CD14-positive monocyte (primary cell): ENCODE measurements around the gene SGSH. TPM values are rescaled to one million over a fixed set of nuclear protein-coding genes. Genes with fewer than 3 reads are reported as not detected.

ENCODE experiments used
- DNase-seq, 3 donors: peaks; one replicate each; pipeline ENCODE4 v3.0.0-alpha.2; 2011 to 2022
- H2AFZ ChIP-seq: 2 replicates; pipeline ENCODE4 v1.6.0; 2012; ENCODE audit warnings: mild to moderate bottlenecking, low read depth, low read length, inconsistent platforms; ENCODE audit not compliant: insufficient read depth, poor library complexity, severe bottlenecking
- H3K27ac ChIP-seq, 2 donors: 1 replicate in 1 of 2; 2 replicates in 1 of 2; pipeline ENCODE4 v1.5.1; 2012 to 2013; ENCODE audit warnings: low read length in 2 of 2, control low read depth in 1 of 2, inconsistent platforms in 1 of 2, low read depth in 1 of 2, mild to moderate bottlenecking in 1 of 2
- H3K27me3 ChIP-seq, 2 donors: one replicate each; pipeline versions ENCODE4 v1.6.0 to v1.6.1; 2011 to 2013; ENCODE audit warnings: low read length in 2 of 2; ENCODE audit not compliant: control insufficient read depth in 2 of 2, insufficient read depth in 2 of 2
- H3K36me3 ChIP-seq, 2 donors: replicated peaks in 1 of 2; 1 replicate in 1 of 2; 2 replicates in 1 of 2; pipeline versions ENCODE4 v1.5.1 to v1.6.1; 2012 to 2013; ENCODE audit warnings: low read length in 2 of 2, control low read depth in 1 of 2, inconsistent platforms in 1 of 2, mild to moderate bottlenecking in 1 of 2; ENCODE audit not compliant: insufficient read depth in 2 of 2, control insufficient read depth in 1 of 2
- H3K4me1 ChIP-seq, 2 donors: 1 replicate in 1 of 2; 2 replicates in 1 of 2; pipeline versions ENCODE4 v1.5.1 to v1.6.1; 2012 to 2013; ENCODE audit warnings: low read length in 2 of 2, control low read depth in 1 of 2, inconsistent platforms in 1 of 2, mild to moderate bottlenecking in 1 of 2, moderate library complexity in 1 of 2; ENCODE audit not compliant: insufficient read depth in 2 of 2, control insufficient read depth in 1 of 2
- H3K4me2 ChIP-seq: replicated peaks from 2 replicates; pipeline ENCODE3; 2012; ENCODE audit warnings: low read length, moderate library complexity, mild to moderate bottlenecking; ENCODE audit not compliant: poor library complexity, severe bottlenecking; ENCODE audit errors: extremely low read depth
- H3K4me3 ChIP-seq, 3 experiments: fragments of 200-600 bp in 1 of 3; sonication (generic) in 1 of 3; replicated peaks in 1 of 3; 1 replicate in 2 of 3; 2 replicates in 1 of 3; pipeline ENCODE4 v1.5.1; 2011 to 2013; ENCODE audit warnings: low read length in 3 of 3, mild to moderate bottlenecking in 3 of 3, control low read depth in 2 of 3, low read depth in 2 of 3, inconsistent platforms in 1 of 3, moderate library complexity in 1 of 3
- H3K79me2 ChIP-seq: 2 replicates; pipeline ENCODE4 v1.6.0; 2012; ENCODE audit warnings: mild to moderate bottlenecking, control low read depth, inconsistent platforms, low read length, moderate library complexity; ENCODE audit not compliant: insufficient read depth
- H3K9ac ChIP-seq: 2 replicates; pipeline ENCODE4 v1.6.0; 2017; ENCODE audit warnings: low read length, mild to moderate bottlenecking; ENCODE audit not compliant: insufficient read depth, poor library complexity, severe bottlenecking
- H3K9me3 ChIP-seq, 2 donors: replicated peaks in 1 of 2; 1 replicate in 1 of 2; 2 replicates in 1 of 2; pipeline versions ENCODE4 v1.5.1 to v1.6.1; 2012 to 2013; ENCODE audit warnings: low read length in 2 of 2, control low read depth in 1 of 2; ENCODE audit not compliant: control insufficient read depth in 1 of 2, insufficient read depth in 1 of 2
- H4K20me1 ChIP-seq: 2 replicates; pipeline ENCODE4 v1.6.0; 2012; ENCODE audit warnings: mild to moderate bottlenecking, low read length, control low read depth, moderate library complexity; ENCODE audit not compliant: insufficient read depth
- H3K27ac Mint-ChIP-seq, 7 donors: one replicate each; pipeline ENCODE4 v1.8.0; 2020; ENCODE audit warnings: mild to moderate bottlenecking in 7 of 7, mixed read lengths in 7 of 7, moderate library complexity in 6 of 7, inconsistent platforms in 2 of 7
- H3K27me3 Mint-ChIP-seq, 3 donors: one replicate each; pipeline ENCODE4 v1.8.0; 2021 to 2022; ENCODE audit warnings: low read depth in 3 of 3, mild to moderate bottlenecking in 3 of 3, mixed read lengths in 3 of 3, moderate library complexity in 3 of 3, inconsistent platforms in 1 of 3
- H3K36me3 Mint-ChIP-seq, 2 donors: one replicate each; pipeline ENCODE4 v1.8.0; 2020; ENCODE audit warnings: mixed read lengths in 2 of 2, inconsistent platforms in 1 of 2, mild to moderate bottlenecking in 1 of 2
- H3K4me1 Mint-ChIP-seq: one replicate; pipeline ENCODE4 v1.8.0; 2020; ENCODE audit warnings: mild to moderate bottlenecking, mixed read lengths
- H3K4me3 Mint-ChIP-seq, 2 donors: one replicate each; pipeline ENCODE4 v1.8.0; 2020; ENCODE audit warnings: mild to moderate bottlenecking in 2 of 2, mixed read lengths in 2 of 2, moderate library complexity in 1 of 2
- H3K9me3 Mint-ChIP-seq, 7 donors: one replicate each; pipeline ENCODE4 v1.8.0; 2020 to 2022; ENCODE audit warnings: mixed read lengths in 7 of 7, mild to moderate bottlenecking in 6 of 7, moderate library complexity in 6 of 7, inconsistent platforms in 2 of 7
- WGBS: methylation state at CpG from one replicate; pipeline ENCODE4 v1.1.5; 2013; ENCODE audit warnings: missing lambda C conversion rate; ENCODE audit not compliant: insufficient coverage; 5-methylcytosine and 5-hydroxymethylcytosine counted together
- intact Hi-C, 2 donors: fragments of 100-400 bp; cut with micrococcal nuclease; formaldehyde crosslinking; loops; one replicate each; pipeline versions ENCODE4 v1.15.0 to v1.15.1; 2023
- polyA plus RNA-seq, 3 donors: library from polyadenylated mRNA; depleted of rRNA in 1 of 3; unstranded in 2 of 3; stranded (reverse) in 1 of 3; fragments of 300-500 nt in 2 of 3; fragments of >200 nt in 1 of 3; fragmentation: Illumina TruSeq in 2 of 3; gene quantifications; 1 replicate in 2 of 3; 2 replicates in 1 of 3; pipeline ENCODE4 v1.2.3, GENCODE V29; 2012 to 2021
- TF ChIP-seq, protein P1 (sequence below): fragments of 200-600 bp; IDR thresholded peaks from one replicate; pipeline ENCODE4 v1.8.0; 2022; ENCODE audit warnings: antibody characterized with exemption, mild to moderate bottlenecking

The SGSH gene
- polyA plus RNA-seq, 3 donors: 21.1 to 193 (median 31.3) TPM

DNA sequence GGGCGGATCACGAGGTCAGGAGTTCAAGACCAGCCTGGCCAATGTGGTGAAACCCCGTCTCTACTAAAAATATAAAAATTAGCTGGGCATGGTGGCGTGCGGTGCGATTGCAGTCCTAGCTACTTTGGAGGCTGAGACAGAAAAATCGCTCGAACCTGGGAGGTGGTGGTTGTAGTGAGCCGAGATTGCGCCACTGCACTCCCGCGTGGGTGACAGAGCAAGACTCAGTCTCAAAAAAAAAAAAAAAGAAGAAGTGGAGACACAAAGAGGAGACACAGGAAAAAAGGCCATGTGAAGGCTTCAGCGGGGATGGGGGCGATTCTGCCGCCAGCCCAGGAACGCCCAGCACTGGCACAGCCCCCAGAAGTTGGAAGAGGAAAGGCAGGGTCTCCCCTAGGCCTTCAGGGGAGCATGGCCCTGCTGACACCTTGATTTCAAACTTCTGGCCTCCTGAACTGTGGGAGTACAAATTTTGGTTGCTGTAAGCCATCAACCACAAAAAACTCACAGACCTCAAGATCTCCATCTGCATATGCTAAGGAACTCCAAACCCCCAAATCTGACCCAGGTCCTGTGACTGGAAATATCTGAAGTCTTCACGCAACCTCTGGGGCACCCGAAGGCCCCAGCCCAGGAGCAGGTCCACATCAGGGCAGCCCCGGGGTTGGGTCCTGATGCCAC is 7.0 kb downstream of the SGSH start:
- Histone ChIP-seq H4K20me1 (peaks cover 91% of the 10 kb centered on the region), H3K4me3 (peak overlapping the region in 1 of 3 experiments; percentile 57), H3K4me1 (peaks cover 34 to 51% of the 10 kb centered on the region in 2 donors), H3K4me2 (peak overlapping the region; percentile 59), H3K9ac (peak overlapping the region; percentile 56), H3K9me3 (no peaks in the 10 kb centered on the region), H3K36me3 (peaks cover 84 to 89% of the 10 kb centered on the region in 2 donors), H3K27me3 (peaks cover 0 to 2% of the 10 kb centered on the region in 2 donors), H2AFZ (peak overlapping the region; percentile 53), H3K79me2 (peaks cover 15% of the 10 kb centered on the region), H3K27ac (peak overlapping the region; percentile 85 to 91)
- TF ChIP-seq, protein P1, sequence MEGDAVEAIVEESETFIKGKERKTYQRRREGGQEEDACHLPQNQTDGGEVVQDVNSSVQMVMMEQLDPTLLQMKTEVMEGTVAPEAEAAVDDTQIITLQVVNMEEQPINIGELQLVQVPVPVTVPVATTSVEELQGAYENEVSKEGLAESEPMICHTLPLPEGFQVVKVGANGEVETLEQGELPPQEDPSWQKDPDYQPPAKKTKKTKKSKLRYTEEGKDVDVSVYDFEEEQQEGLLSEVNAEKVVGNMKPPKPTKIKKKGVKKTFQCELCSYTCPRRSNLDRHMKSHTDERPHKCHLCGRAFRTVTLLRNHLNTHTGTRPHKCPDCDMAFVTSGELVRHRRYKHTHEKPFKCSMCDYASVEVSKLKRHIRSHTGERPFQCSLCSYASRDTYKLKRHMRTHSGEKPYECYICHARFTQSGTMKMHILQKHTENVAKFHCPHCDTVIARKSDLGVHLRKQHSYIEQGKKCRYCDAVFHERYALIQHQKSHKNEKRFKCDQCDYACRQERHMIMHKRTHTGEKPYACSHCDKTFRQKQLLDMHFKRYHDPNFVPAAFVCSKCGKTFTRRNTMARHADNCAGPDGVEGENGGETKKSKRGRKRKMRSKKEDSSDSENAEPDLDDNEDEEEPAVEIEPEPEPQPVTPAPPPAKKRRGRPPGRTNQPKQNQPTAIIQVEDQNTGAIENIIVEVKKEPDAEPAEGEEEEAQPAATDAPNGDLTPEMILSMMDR: no peak
- Mint-ChIP-seq H3K27me3 (peaks cover 10 to 31% (median 25%) of the 10 kb centered on the region in 3 donors), H3K36me3 (peaks cover 81 to 98% of the 10 kb centered on the region in 2 donors), H3K4me3 (peak overlapping the region; percentile 53 to 65), H3K9me3 (peaks cover 0 to 8% (median 2%) of the 10 kb centered on the region in 7 donors), H3K4me1 (peaks cover 39% of the 10 kb centered on the region), H3K27ac (peak overlapping the region; percentile 88 to 96 (median 93))
- intact Hi-C loops: loop anchor here (5.0 kb wide), 2 partner anchors 39 to 61 kb away; no protein-coding TSS in a partner anchor
- WGBS: 3% methylated on average over 13 of the region's 19 CpGs
- peak; percentile 81 to 84 (median 83) for DNase-seq

- peak overlapping the region; percentile 85 to 91 for H3K27ac ChIP-seq
- TF ChIP-seq, protein P1: no peak
- H3K9ac ChIP-seq: peak overlapping the region; percentile 56
- peaks cover 75 to 94% of the 10 kb centered on the region in 2 donors for H3K36me3 Mint-ChIP-seq
- 83% methylated on average over 9 of the region's 12 CpGs for WGBS
- H3K4me3 Mint-ChIP-seq: peak overlapping the region in 1 of 2 donors; percentile 65
- H3K4me2 ChIP-seq: peak overlapping the region; percentile 59
- intact Hi-C loops: loop anchor here (5.0 kb wide), 2 partner anchors 40 to 60 kb away; no protein-coding TSS in a partner anchor
- peaks cover 9% of the 10 kb centered on the region for H3K79me2 ChIP-seq
- H3K27me3 ChIP-seq: no peaks in the 10 kb centered on the region
- peaks cover 91% of the 10 kb centered on the region for H4K20me1 ChIP-seq
- peaks cover 35% of the 10 kb centered on the region for H3K4me1 Mint-ChIP-seq
- peaks cover 80 to 87% of the 10 kb centered on the region in 2 donors for H3K36me3 ChIP-seq
- peaks cover 0 to 8% (median 2%) of the 10 kb centered on the region in 7 donors for H3K9me3 Mint-ChIP-seq
- H3K9me3 ChIP-seq: no peaks in the 10 kb centered on the region
- H3K27ac Mint-ChIP-seq: peak overlapping the region; percentile 88 to 96 (median 93)
- peaks cover 36 to 52% of the 10 kb centered on the region in 2 donors for H3K4me1 ChIP-seq
- H3K27me3 Mint-ChIP-seq: peaks cover 8 to 26% (median 19%) of the 10 kb centered on the region in 3 donors
- H3K4me3 ChIP-seq: peak overlapping the region in 1 of 3 experiments; percentile 16
- H2AFZ ChIP-seq: no peak overlapping the region
- peak in 1 of 3 donors; percentile 10 for DNase-seq
Measured at GRCh38 chr17:80212511-80212910, 7.6 kb downstream of the SGSH start.
